GM23338 (cell line): ENCODE data around the gene CHCHD6. TPM values are rescaled to one million over a fixed set of nuclear protein-coding genes. Genes with fewer than 3 reads are reported as not detected.

ENCODE experiments used
- ATAC-seq: fragments of 200-7000 bp; cut with Tn5 transposase; 3 replicates; pipeline ENCODE4 v1.9.1; 2020
- DNase-seq: peaks from one replicate; pipeline ENCODE4 v3.0.0-alpha.2; 2015; ENCODE audit warnings: low spot score
- H2AFZ ChIP-seq: fragments of 200-600 bp; sonication (generic); 2 replicates; pipeline ENCODE4 v1.8.0; 2016; ENCODE audit warnings: antibody characterized with exemption, mild to moderate bottlenecking, moderate library complexity
- H3F3A ChIP-seq: fragments of 200-600 bp; sonication (generic); replicated peaks from 2 replicates; pipeline ENCODE4 v1.8.0; 2017; ENCODE audit warnings: antibody characterized with exemption, mixed run types, low read depth
- H3K27ac ChIP-seq: fragments of 200-600 bp; sonication (generic); 2 replicates; pipeline ENCODE4 v1.6.1; 2016; ENCODE audit warnings: low read depth
- H3K27me3 ChIP-seq: fragments of 200-600 bp; sonication (generic); 2 replicates; pipeline ENCODE4 v1.8.0; 2016; ENCODE audit warnings: mild to moderate bottlenecking, mixed run types, moderate library complexity; ENCODE audit not compliant: insufficient read depth
- H3K36me3 ChIP-seq: fragments of 200-600 bp; sonication (generic); 2 replicates; pipeline ENCODE4 v1.8.0; 2016; ENCODE audit warnings: mild to moderate bottlenecking; ENCODE audit not compliant: insufficient read depth
- H3K4me1 ChIP-seq: fragments of 200-600 bp; sonication (generic); 2 replicates; pipeline ENCODE4 v1.8.0; 2016; ENCODE audit warnings: mild to moderate bottlenecking, moderate library complexity; ENCODE audit not compliant: insufficient read depth
- H3K4me2 ChIP-seq: fragments of 200-600 bp; sonication (generic); 2 replicates; pipeline ENCODE4 v1.7.1; 2017; ENCODE audit warnings: mixed run types
- H3K4me3 ChIP-seq: fragments of 200-600 bp; sonication (generic); 2 replicates; pipeline ENCODE4 v1.6.1; 2016; ENCODE audit warnings: mixed run types
- H3K79me2 ChIP-seq: fragments of 200-600 bp; sonication (generic); replicated peaks from 2 replicates; pipeline ENCODE4 v1.8.0; 2017; ENCODE audit warnings: mild to moderate bottlenecking; ENCODE audit not compliant: insufficient read depth
- H3K9me2 ChIP-seq: fragments of 200-600 bp; sonication (generic); 2 replicates; pipeline ENCODE4 v1.8.0; 2017; ENCODE audit not compliant: insufficient read depth
- H4K20me1 ChIP-seq: fragments of 200-600 bp; sonication (generic); replicated peaks from 2 replicates; pipeline ENCODE4 v1.8.0; 2017; ENCODE audit warnings: mild to moderate bottlenecking; ENCODE audit not compliant: insufficient read depth
- H3K27ac Mint-ChIP-seq: 2 replicates; pipeline ENCODE4 v1.8.0; 2020; ENCODE audit warnings: inconsistent platforms, mild to moderate bottlenecking, moderate library complexity, mixed read lengths
- H3K27me3 Mint-ChIP-seq: 3 replicates; pipeline ENCODE4 v1.8.0; 2022; ENCODE audit warnings: low read depth, mild to moderate bottlenecking, moderate library complexity, mixed read lengths, inconsistent platforms; ENCODE audit not compliant: insufficient read depth, poor library complexity
- H3K36me3 Mint-ChIP-seq: 3 replicates; pipeline ENCODE4 v1.8.0; 2021; ENCODE audit warnings: low read depth, mild to moderate bottlenecking, inconsistent platforms, moderate library complexity, mixed read lengths
- H3K4me1 Mint-ChIP-seq: 3 replicates; pipeline ENCODE4 v1.8.0; 2020; ENCODE audit warnings: mild to moderate bottlenecking, inconsistent platforms, mixed read lengths
- H3K4me3 Mint-ChIP-seq: 3 replicates; pipeline ENCODE4 v1.8.0; 2021; ENCODE audit warnings: moderate library complexity, mild to moderate bottlenecking, inconsistent platforms, mixed read lengths
- H3K9me3 Mint-ChIP-seq: 3 replicates; pipeline ENCODE4 v1.8.0; 2020; ENCODE audit warnings: moderate library complexity, mild to moderate bottlenecking, inconsistent platforms, mixed read lengths
- CREB1 ChIP-seq: fragments of 250-450 bp; sonication (Bioruptor Pico); IDR thresholded peaks from 2 replicates; pipeline ENCODE4 v1.5.0; 2020; ENCODE audit warnings: low read depth, mild to moderate bottlenecking, moderate library complexity
- EZH2 ChIP-seq: fragments of 200-600 bp; sonication (generic); IDR thresholded peaks from one replicate; pipeline ENCODE4 v1.8.0; 2017; ENCODE audit warnings: antibody characterized with exemption, mild to moderate bottlenecking, low read depth; ENCODE audit not compliant: unreplicated experiment
- EZH2phosphoT487 ChIP-seq: fragments of 200-600 bp; sonication (generic); IDR thresholded peaks from one replicate; pipeline ENCODE4 v1.8.1; 2018; ENCODE audit warnings: antibody characterized with exemption; ENCODE audit not compliant: unreplicated experiment
- JUNB ChIP-seq: IDR thresholded peaks from one replicate; pipeline ENCODE4 v1.6.1; 2016; ENCODE audit warnings: antibody characterized with exemption; ENCODE audit not compliant: unreplicated experiment
- NANOG ChIP-seq: IDR thresholded peaks from 2 replicates; pipeline ENCODE4 v1.6.1; 2016; ENCODE audit warnings: antibody characterized with exemption, borderline replicate concordance
- POLR2AphosphoS5 ChIP-seq: IDR thresholded peaks from 2 replicates; pipeline ENCODE4 v1.6.1; 2016; ENCODE audit warnings: antibody characterized with exemption, low read depth
- STAT1 ChIP-seq: IDR thresholded peaks from one replicate; pipeline ENCODE4 v1.6.1; 2016; ENCODE audit warnings: antibody characterized with exemption; ENCODE audit not compliant: unreplicated experiment
- ZNF114 ChIP-seq: fragments of 250-450 bp; sonication (Bioruptor Pico); IDR thresholded peaks from 2 replicates; pipeline ENCODE4 v1.5.0; 2020; ENCODE audit warnings: mild to moderate bottlenecking, moderate library complexity
- ZNF331 ChIP-seq: fragments of 250-450 bp; sonication (Bioruptor Pico); IDR thresholded peaks from 2 replicates; pipeline ENCODE4 v1.5.0; 2020; ENCODE audit warnings: low read depth, mild to moderate bottlenecking, moderate library complexity
- polyA plus RNA-seq: library from polyadenylated mRNA; unstranded; fragments of >200 nt; fragmentation: Nextera tagmentation; extraction: Ambion mirVana; gene quantifications from 2 replicates; pipeline ENCODE4 v1.2.1, GENCODE V29; 2016
- total RNA-seq: library from RNA; depleted of rRNA; stranded (reverse); fragments of >200 nt; shearing (Covaris generic); gene quantifications from 2 replicates; pipeline ENCODE4 v1.2.3, GENCODE V29; 2014
- TF ChIP-seq, protein P1 (sequence below): IDR thresholded peaks from one replicate; pipeline ENCODE4 v1.6.1; 2018; ENCODE audit warnings: antibody characterized with exemption; ENCODE audit not compliant: unreplicated experiment
- TF ChIP-seq, protein P2 (sequence below), 2 experiments: fragments of 200-600 bp in 1 of 2; sonication (generic) in 1 of 2; conservative IDR thresholded peaks; 2 replicates each; pipeline versions ENCODE4 v1.5.1 to v1.6.1; 2016 to 2017; ENCODE audit warnings: antibody characterized with exemption in 2 of 2, low read depth in 2 of 2, mild to moderate bottlenecking in 2 of 2, moderate library complexity in 1 of 2
- TF ChIP-seq, protein P3 (sequence below): fragments of 250-450 bp; sonication (Bioruptor Pico); IDR thresholded peaks from 2 replicates; pipeline ENCODE4 v1.5.0; 2020; ENCODE audit warnings: mild to moderate bottlenecking, moderate library complexity

Gene CHCHD6
- total and polyA plus RNA-seq, 2 experiments from 2014 or later, result 28.8 to 43.0 TPM

DNA sequence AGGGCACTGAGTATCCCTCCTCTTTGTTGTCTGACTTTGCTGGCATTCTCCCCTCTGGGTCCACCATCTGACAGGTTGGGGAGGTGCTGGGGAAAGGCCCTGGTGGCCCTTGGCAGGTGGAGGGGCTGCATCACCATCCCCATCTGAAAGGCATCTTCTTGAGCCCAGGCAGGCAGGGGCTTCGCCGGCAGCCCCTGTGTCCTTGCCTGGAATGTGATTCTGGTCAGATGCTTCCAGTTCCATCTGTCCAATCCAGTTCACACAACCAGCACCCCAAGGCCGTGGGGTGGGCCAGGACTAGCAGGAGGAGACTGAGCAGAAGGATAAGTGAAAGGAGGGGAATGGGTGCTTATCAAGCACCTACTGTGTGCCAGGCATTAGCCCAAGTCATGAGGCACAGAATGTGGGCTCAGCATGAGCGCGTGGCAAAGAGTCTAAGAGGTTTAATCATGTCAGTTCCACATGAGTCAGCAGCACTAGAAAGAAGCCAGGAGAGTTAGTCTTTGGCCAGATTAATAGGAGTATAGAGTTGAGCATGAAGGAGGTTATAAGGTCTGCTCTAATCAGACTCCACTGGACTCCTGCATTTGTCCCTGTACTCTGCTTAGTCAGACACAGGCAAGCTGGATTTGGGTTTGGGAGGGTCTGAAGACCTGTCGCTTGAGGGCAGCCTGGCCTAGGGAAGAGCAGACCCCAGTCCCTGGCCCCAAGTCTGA, 38.7 kb upstream of the CHCHD6 start (continued):
- no peak for TF ChIP-seq JUNB
- no peak for TF ChIP-seq CREB1 (CRISPR knock-in tag)
- no peak for TF ChIP-seq ZNF331
- TF ChIP-seq, protein P1, sequence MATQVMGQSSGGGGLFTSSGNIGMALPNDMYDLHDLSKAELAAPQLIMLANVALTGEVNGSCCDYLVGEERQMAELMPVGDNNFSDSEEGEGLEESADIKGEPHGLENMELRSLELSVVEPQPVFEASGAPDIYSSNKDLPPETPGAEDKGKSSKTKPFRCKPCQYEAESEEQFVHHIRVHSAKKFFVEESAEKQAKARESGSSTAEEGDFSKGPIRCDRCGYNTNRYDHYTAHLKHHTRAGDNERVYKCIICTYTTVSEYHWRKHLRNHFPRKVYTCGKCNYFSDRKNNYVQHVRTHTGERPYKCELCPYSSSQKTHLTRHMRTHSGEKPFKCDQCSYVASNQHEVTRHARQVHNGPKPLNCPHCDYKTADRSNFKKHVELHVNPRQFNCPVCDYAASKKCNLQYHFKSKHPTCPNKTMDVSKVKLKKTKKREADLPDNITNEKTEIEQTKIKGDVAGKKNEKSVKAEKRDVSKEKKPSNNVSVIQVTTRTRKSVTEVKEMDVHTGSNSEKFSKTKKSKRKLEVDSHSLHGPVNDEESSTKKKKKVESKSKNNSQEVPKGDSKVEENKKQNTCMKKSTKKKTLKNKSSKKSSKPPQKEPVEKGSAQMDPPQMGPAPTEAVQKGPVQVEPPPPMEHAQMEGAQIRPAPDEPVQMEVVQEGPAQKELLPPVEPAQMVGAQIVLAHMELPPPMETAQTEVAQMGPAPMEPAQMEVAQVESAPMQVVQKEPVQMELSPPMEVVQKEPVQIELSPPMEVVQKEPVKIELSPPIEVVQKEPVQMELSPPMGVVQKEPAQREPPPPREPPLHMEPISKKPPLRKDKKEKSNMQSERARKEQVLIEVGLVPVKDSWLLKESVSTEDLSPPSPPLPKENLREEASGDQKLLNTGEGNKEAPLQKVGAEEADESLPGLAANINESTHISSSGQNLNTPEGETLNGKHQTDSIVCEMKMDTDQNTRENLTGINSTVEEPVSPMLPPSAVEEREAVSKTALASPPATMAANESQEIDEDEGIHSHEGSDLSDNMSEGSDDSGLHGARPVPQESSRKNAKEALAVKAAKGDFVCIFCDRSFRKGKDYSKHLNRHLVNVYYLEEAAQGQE, result no peak
- no peak for TF ChIP-seq STAT1

DNA sequence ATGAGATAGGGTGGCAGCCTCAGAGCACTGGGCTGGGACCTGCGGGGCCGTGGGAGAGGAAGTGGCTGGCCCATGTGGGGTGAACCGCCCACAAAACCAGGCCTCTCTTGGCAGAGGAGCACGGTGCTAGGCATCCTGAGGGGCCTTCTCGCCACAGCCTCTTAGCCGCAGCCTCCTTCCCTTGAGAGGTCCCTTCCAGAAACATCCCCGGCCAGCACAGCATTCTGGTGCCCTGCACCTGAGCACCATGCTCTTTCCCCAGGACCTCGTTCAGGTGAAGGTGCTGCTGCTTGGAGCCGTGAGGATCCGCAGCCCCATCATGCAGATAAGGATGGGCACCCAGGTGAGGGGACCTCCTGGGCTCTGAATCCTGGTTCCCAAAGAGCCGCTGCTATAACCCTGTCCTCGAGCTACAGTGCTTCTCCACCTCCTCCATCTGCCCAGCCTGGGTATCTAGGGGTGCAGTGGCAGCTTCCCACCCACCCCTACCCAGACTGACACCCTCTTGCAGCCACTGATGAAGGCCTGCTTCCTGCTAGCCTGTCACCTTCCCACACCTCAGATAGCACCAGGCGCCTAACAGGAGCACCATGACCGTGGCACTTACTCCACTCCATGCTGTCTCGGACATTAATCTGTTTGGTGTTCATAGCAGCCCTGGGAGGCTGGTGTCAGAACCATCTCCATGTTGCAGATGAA, 37.9 kb upstream of the CHCHD6 start:
- no peaks in the 10 kb centered on the region for H3K27me3 ChIP-seq
- no peaks in the 10 kb centered on the region for H3K4me1 ChIP-seq
- H3K27ac Mint-ChIP-seq, result no peak overlapping the region
- no peak overlapping the region for H2AFZ ChIP-seq
- H3K4me2 ChIP-seq, result no peak overlapping the region
- peaks cover 3% of the 10 kb centered on the region for H3K27me3 Mint-ChIP-seq
- no peak for ATAC-seq
- no peaks in the 10 kb centered on the region for H3K79me2 ChIP-seq
- H4K20me1 ChIP-seq, result no peaks in the 10 kb centered on the region
- no peak overlapping the region for H3K4me3 ChIP-seq
- no peak for DNase-seq
- H3K36me3 ChIP-seq, result no peaks in the 10 kb centered on the region
- H3K36me3 Mint-ChIP-seq, result no peaks in the 10 kb centered on the region
- no peaks in the 10 kb centered on the region for H3K9me2 ChIP-seq
- no peak overlapping the region for H3K27ac ChIP-seq
- H3K4me3 Mint-ChIP-seq, result no peak overlapping the region
- H3F3A ChIP-seq, result no peaks in the 10 kb centered on the region
- peaks cover 6% of the 10 kb centered on the region; the same call in 2 of the 3 replicates for H3K4me1 Mint-ChIP-seq
- no peaks in the 10 kb centered on the region for H3K9me3 Mint-ChIP-seq
- TF ChIP-seq NANOG (no peak), POLR2AphosphoS5 (no peak), EZH2phosphoT487 (no peak), JUNB (no peak), CREB1 (CRISPR knock-in tag) (no peak), STAT1 (no peak), EZH2 (no peak), ZNF114 (no peak), ZNF331 (no peak)
- TF ChIP-seq, protein P2, sequence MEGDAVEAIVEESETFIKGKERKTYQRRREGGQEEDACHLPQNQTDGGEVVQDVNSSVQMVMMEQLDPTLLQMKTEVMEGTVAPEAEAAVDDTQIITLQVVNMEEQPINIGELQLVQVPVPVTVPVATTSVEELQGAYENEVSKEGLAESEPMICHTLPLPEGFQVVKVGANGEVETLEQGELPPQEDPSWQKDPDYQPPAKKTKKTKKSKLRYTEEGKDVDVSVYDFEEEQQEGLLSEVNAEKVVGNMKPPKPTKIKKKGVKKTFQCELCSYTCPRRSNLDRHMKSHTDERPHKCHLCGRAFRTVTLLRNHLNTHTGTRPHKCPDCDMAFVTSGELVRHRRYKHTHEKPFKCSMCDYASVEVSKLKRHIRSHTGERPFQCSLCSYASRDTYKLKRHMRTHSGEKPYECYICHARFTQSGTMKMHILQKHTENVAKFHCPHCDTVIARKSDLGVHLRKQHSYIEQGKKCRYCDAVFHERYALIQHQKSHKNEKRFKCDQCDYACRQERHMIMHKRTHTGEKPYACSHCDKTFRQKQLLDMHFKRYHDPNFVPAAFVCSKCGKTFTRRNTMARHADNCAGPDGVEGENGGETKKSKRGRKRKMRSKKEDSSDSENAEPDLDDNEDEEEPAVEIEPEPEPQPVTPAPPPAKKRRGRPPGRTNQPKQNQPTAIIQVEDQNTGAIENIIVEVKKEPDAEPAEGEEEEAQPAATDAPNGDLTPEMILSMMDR (conservative IDR thresholded peaks at IDR 0.05; ENCODE audit: low read depth in 2 of 2), result no peak
- TF ChIP-seq, protein P3, sequence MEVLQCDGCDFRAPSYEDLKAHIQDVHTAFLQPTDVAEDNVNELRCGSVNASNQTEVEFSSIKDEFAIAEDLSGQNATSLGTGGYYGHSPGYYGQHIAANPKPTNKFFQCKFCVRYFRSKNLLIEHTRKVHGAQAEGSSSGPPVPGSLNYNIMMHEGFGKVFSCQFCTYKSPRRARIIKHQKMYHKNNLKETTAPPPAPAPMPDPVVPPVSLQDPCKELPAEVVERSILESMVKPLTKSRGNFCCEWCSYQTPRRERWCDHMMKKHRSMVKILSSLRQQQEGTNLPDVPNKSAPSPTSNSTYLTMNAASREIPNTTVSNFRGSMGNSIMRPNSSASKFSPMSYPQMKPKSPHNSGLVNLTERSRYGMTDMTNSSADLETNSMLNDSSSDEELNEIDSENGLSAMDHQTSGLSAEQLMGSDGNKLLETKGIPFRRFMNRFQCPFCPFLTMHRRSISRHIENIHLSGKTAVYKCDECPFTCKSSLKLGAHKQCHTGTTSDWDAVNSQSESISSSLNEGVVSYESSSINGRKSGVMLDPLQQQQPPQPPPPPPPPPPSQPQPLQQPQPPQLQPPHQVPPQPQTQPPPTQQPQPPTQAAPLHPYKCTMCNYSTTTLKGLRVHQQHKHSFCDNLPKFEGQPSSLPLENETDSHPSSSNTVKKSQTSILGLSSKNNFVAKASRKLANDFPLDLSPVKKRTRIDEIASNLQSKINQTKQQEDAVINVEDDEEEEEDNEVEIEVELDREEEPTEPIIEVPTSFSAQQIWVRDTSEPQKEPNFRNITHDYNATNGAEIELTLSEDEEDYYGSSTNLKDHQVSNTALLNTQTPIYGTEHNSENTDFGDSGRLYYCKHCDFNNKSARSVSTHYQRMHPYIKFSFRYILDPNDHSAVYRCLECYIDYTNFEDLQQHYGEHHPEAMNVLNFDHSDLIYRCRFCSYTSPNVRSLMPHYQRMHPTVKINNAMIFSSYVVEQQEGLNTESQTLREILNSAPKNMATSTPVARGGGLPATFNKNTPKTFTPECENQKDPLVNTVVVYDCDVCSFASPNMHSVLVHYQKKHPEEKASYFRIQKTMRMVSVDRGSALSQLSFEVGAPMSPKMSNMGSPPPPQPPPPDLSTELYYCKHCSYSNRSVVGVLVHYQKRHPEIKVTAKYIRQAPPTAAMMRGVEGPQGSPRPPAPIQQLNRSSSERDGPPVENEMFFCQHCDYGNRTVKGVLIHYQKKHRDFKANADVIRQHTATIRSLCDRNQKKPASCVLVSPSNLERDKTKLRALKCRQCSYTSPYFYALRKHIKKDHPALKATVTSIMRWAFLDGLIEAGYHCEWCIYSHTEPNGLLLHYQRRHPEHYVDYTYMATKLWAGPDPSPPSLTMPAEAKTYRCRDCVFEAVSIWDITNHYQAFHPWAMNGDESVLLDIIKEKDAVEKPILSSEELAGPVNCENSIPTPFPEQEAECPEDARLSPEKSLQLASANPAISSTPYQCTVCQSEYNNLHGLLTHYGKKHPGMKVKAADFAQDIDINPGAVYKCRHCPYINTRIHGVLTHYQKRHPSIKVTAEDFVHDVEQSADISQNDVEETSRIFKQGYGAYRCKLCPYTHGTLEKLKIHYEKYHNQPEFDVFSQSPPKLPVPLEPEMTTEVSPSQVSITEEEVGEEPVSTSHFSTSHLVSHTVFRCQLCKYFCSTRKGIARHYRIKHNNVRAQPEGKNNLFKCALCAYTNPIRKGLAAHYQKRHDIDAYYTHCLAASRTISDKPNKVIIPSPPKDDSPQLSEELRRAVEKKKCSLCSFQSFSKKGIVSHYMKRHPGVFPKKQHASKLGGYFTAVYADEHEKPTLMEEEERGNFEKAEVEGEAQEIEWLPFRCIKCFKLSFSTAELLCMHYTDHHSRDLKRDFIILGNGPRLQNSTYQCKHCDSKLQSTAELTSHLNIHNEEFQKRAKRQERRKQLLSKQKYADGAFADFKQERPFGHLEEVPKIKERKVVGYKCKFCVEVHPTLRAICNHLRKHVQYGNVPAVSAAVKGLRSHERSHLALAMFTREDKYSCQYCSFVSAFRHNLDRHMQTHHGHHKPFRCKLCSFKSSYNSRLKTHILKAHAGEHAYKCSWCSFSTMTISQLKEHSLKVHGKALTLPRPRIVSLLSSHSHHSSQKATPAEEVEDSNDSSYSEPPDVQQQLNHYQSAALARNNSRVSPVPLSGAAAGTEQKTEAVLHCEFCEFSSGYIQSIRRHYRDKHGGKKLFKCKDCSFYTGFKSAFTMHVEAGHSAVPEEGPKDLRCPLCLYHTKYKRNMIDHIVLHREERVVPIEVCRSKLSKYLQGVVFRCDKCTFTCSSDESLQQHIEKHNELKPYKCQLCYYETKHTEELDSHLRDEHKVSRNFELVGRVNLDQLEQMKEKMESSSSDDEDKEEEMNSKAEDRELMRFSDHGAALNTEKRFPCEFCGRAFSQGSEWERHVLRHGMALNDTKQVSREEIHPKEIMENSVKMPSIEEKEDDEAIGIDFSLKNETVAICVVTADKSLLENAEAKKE (CRISPR knock-in tag), result no peak
